GM10248 (cell line): ENCODE data around the gene FUZ.

Experiments
- CTCF ChIA-PET: fragments of 300-600 bp; sonication (Branson Sonifier 250); formaldehyde crosslinking; extraction: SDS; loops from one replicate; lab custom pipeline; 2021; ENCODE audit warnings: antibody characterized with exemption; lab: Yijun Ruan, JAX
- POLR2A ChIA-PET: fragments of 350-650 bp; sonication (Branson Sonifier 250); formaldehyde crosslinking; extraction: SDS; loops from one replicate; lab custom pipeline; 2020; ENCODE audit warnings: antibody characterized with exemption; lab: Yijun Ruan, JAX
- DNase-seq: peaks from one replicate; pipeline ENCODE4 v3.0.0; 2012; ENCODE audit errors: extremely low spot score
- CTCF ChIP-seq: IDR thresholded peaks from 2 replicates; pipeline ENCODE4 v1.5.1; 2012; ENCODE audit warnings: mild to moderate bottlenecking, low read depth; ENCODE audit errors: extremely low read depth, missing control alignments, control extremely low read depth

The FUZ gene

GRCh38 chr19:49780861-49781260 is 32.2 kb downstream of the FUZ start:
- TF ChIP-seq CTCF: no peak
- ChIA-PET CTCF (no interaction called here), POLR2A (no interaction called here)
- DNase-seq: no peak

- ChIA-PET CTCF (no interaction called here), POLR2A (interaction anchor here (1.0 kb wide), 1 partner anchor 199 kb away, joined by 3 read pairs; the partner anchor contains the start of gene NOSIP)
- no peak for DNase-seq
- TF ChIP-seq CTCF: no peak
Observed at GRCh38 chr19:49779731-49780555, 33.1 kb downstream of the FUZ start.

GRCh38 chr19:49776371-49776764 is 36.7 kb downstream of the FUZ start:
- DNase-seq: no peak
- ChIA-PET CTCF (no interaction called here), POLR2A (no interaction called here)
- TF ChIP-seq CTCF: no peak

- POLR2A ChIA-PET: no interaction called here
- no peak for TF ChIP-seq CTCF
- DNase-seq: no peak
- CTCF ChIA-PET: no interaction called here
Observed at GRCh38 chr19:49775742-49776370, 37.2 kb downstream of the FUZ start.

GRCh38 chr19:49774969-49775368 is 38.1 kb downstream of the FUZ start:
- CTCF ChIA-PET: no interaction called here
- no peak for DNase-seq
- no peak for TF ChIP-seq CTCF
- POLR2A ChIA-PET: no interaction called here

- CTCF ChIA-PET: no interaction called here
- no peak for TF ChIP-seq CTCF
- POLR2A ChIA-PET: no interaction called here
- DNase-seq: no peak
Observed at GRCh38 chr19:49773663-49774350, 39.3 kb downstream of the FUZ start.
